Measurements from ENCODE around the gene GAPDHS.

- TF ChIP-seq CTCF (IDR thresholded peaks at IDR 0.05; ENCODE audit: low read depth, low read length) (no peak), EZH2phosphoT487 (IDR thresholded peaks at IDR 0.05; ENCODE audit: low read depth) (no peak)
These were observed 24.5 kb downstream of the GAPDHS start for GRCh38 chr19:35557539-35558399.
